Putamen (tissue), 1 donor: ENCODE results near the gene MAN1C1.

Experiments
- DNase-seq: peaks from one replicate; pipeline ENCODE4 v3.0.0-alpha.2; 2016; ENCODE audit warnings: low spot score

MAN1C1 gene

GRCh38 chr1:25803368-25803767 is 186.8 kb downstream of the MAN1C1 start:
- DNase-seq: no peak

GRCh38 chr1:25804244-25804963 is 187.8 kb downstream of the MAN1C1 start:
- no peak for DNase-seq

- DNase-seq: no peak
These were observed 188.6 kb downstream of the MAN1C1 start for GRCh38 chr1:25804964-25805862.

GRCh38 chr1:25805863-25806225 is 189.3 kb downstream of the MAN1C1 start:
- peak; percentile 72 for DNase-seq

- DNase-seq: no peak
These were observed 189.8 kb downstream of the MAN1C1 start for GRCh38 chr1:25806418-25806817.

- no peak for DNase-seq
These were observed 191.1 kb downstream of the MAN1C1 start for GRCh38 chr1:25807480-25808390.

- no peak for DNase-seq
These were observed 192.1 kb downstream of the MAN1C1 start for GRCh38 chr1:25808481-25809244.

- no peak for DNase-seq
These were observed 192.8 kb downstream of the MAN1C1 start for GRCh38 chr1:25809283-25809926.

- no peak for DNase-seq
These were observed 193.3 kb downstream of the MAN1C1 start for GRCh38 chr1:25809929-25810328.

- no peak for DNase-seq
These were observed 194.0 kb downstream of the MAN1C1 start for GRCh38 chr1:25810341-25811299.

GRCh38 chr1:25811384-25812082 is 194.9 kb downstream of the MAN1C1 start:
- DNase-seq: no peak

GRCh38 chr1:25813071-25813733 is 196.6 kb downstream of the MAN1C1 start:
- no peak for DNase-seq

- DNase-seq: no peak
These were observed 197.3 kb downstream of the MAN1C1 start for GRCh38 chr1:25813734-25814471.

- no peak for DNase-seq
These were observed 198.0 kb downstream of the MAN1C1 start for GRCh38 chr1:25814549-25815087.

GRCh38 chr1:25815208-25816111 is 198.9 kb downstream of the MAN1C1 start:
- no peak for DNase-seq

- no peak for DNase-seq
These were observed 199.6 kb downstream of the MAN1C1 start for GRCh38 chr1:25816112-25816718.
